GM12865 (cell line): ENCODE measurements around the gene TRIM66.

Experiments
- DNase-seq: peaks from one replicate; pipeline ENCODE4 v3.0.0; 2010; ENCODE audit warnings: low read depth
- H3K4me3 ChIP-seq: 2 replicates; pipeline ENCODE4 v1.5.1; 2011; ENCODE audit warnings: mild to moderate bottlenecking, low read depth, low read length, control low read depth
- CTCF ChIP-seq: IDR thresholded peaks from 2 replicates; pipeline ENCODE4 v1.5.1; 2011; ENCODE audit warnings: low read length, control low read depth, low read depth, inconsistent platforms; ENCODE audit not compliant: insufficient read depth; ENCODE audit errors: missing control alignments

Gene TRIM66

GRCh38 chr11:8707541-8708191 lies 25.2 kb upstream of the TRIM66 start:
- DNase-seq: no peak
- H3K4me3 ChIP-seq: no peak overlapping the region
- TF ChIP-seq CTCF: no peak

- no peak overlapping the region for H3K4me3 ChIP-seq
- no peak for DNase-seq
- no peak for TF ChIP-seq CTCF
Measured at GRCh38 chr11:8706673-8707432, 24.4 kb upstream of the TRIM66 start.

GRCh38 chr11:8705146-8705545 lies 22.7 kb upstream of the TRIM66 start:
- no peak overlapping the region for H3K4me3 ChIP-seq
- no peak for TF ChIP-seq CTCF
- no peak for DNase-seq

GRCh38 chr11:8704136-8704535 lies 21.7 kb upstream of the TRIM66 start:
- H3K4me3 ChIP-seq: no peak overlapping the region
- no peak for TF ChIP-seq CTCF

GRCh38 chr11:8702598-8702915 lies 20.1 kb upstream of the TRIM66 start:
- DNase-seq: no peak
- H3K4me3 ChIP-seq: no peak overlapping the region
- TF ChIP-seq CTCF: no peak

More at GRCh38 chr11:8704136-8704535, 21.7 kb upstream of the TRIM66 start:
- DNase-seq: no peak

GRCh38 chr11:8701891-8702597 lies 19.6 kb upstream of the TRIM66 start:
- no peak for TF ChIP-seq CTCF
- DNase-seq: no peak
- no peak overlapping the region for H3K4me3 ChIP-seq
